NCI-H82 (cell line): ENCODE data around the gene MEIOB.

Experiments
- DNase-seq: peaks from one replicate; lab custom pipeline; 2025; lab: John Stamatoyannopoulos, UW

The MEIOB gene

DNA sequence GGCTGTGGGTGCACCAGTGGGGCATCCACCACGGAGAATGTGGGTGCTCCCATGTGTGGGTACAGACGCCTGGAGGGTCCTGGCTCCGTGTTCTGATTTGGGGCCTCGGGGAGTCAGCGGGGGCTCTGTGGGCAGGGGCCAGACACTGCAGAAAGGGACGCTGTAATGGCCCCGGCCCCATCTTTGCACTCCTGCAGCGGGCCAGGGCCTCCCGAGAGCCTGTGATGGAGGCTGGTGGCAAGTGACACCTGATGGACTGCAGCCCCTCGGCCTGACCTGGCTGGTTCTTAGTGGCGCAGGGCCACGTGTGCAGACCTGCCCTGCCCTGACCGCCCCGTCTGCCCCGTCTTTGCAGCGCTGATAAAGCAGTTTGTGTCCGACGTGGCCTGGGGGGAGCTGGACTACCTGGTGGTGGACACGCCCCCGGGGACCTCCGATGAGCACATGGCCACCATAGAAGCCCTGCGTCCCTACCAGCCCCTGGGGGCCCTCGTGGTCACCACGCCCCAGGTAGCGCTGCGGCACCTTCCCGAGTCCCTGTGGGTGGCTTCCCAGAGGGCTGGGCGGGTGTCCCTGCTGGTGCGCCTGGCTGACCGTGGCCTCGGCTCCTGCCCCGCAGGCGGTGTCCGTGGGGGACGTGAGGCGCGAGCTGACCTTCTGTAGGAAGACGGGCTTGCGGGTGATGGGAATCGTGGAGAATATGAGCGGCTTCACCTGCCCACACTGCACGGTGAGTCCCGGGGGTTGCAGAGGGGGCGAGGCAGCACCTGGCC is 84.5 kb downstream of the MEIOB start:
- DNase-seq: no peak

DNA sequence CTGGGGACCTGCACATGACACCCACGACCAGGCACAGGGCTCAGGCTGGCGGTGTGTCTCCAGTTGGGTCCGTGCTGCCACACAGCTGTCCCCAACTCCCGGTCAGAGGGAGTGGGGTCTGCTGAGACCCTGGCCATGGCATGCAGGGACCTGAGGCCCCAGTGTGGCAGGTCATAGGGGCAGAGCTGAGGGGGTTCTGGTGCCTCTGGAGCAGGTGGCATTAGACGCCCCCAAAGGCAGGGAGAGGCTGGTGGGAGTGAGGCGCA is 85.0 kb downstream of the MEIOB start:
- DNase-seq: no peak

DNA sequence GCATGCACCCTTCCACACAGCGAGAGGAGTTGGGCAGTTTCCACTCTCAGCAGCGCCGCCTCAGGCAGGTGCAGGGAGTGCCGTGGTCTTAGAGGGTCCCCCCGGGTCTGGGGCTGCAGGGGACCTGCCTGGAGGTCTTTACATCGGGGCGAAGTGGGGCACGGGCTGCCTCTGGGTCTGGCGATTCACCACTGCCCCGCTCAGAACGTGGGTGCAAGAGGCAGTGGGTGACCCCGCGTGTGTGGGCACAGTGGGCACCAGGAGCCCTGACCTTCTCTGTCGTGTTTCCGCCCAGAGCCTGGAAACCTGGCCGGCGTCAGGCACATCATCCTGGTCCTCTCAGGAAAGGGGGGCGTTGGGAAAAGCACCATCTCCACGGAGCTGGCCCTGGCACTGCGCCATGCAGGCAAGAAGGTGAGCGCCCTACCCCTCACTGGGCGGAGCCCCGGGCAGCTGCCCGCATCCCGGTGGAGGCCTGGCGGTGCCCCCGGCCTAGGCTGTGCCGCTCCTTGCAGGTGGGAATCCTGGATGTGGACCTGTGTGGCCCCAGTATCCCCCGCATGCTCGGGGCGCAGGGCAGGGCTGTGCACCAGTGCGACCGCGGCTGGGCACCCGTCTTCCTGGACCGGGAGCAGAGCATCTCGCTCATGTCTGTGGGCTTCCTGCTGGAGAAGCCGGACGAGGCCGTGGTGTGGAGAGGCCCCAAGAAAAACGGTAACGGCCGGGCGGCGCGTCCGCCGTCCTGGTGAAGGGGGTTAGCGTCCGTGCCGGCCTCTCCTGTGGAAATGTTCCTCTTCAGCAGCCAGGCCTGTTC is 85.5 kb downstream of the MEIOB start:
- DNase-seq: no peak

DNA sequence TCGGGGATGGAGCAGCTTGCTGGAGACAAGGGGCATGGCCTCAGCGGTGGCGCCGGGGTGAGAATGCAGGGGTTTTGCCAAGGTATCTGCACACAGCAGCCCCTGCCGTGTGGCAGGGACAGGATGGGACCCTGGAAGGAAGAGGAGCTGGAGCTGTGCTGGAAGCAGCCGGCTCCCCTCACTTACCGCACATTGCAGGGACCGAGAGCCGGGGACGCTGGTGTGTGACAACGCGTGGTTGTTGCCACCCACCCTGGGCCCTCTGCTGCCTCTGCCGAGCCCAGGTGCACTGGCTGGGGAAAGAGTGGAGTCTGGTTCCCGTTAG is 86.2 kb downstream of the MEIOB start:
- DNase-seq: no peak

DNA sequence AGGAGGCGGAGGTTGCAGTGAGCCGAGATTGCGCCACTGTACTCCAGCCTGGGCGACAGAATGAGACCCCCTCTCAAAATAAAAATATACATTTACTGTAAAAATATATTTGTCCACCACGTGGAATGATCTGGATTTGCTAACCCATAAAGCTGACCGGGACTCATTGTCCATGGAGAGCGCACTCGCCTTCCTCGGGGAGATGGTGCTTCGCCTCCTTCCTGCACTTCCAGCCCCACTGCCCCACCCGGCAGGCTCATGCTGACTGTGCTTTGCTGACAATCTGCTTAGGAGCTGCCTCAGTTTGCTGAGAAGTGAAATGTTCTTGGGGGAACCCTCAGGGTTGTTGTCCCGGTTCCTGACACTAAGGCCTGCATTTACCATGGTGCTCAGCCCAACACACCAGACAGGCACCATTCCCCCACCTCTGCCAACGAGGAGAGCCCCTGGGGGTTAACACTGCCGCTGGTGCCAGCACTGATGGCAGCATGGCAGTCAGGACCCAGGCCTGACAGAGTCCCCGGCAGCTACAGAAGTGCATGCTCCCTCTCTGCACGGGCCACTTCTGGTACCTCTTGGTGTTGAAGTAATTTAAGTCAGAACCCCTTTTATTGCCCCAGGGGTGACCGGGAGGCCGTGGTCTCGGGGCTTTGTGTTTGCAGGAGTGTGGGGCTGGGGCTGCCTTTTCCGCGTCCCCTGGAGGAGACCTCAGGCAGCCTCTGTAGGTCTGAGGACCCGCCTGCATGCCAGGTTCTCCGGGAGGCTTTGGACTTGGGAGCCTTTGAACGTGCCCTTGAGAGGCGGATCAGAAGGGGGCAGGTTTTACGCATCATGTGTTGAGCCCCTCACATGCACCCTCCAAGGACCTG is 86.8 kb downstream of the MEIOB start:
- no peak for DNase-seq
